HG03342 (cell line): Measurements from ENCODE around the gene PAX9.
"Not testable (repeated sequence)": the region's sequence is repeated elsewhere in the genome, so short reads cannot be mapped to it uniquely, and the experiment has no call there.

Experiments used
- ATAC-seq: cut with Tn5 transposase; IDR thresholded peaks from one replicate; pipeline ENCODE4 v1.9.1; 2021; ENCODE audit warnings: mild to moderate bottlenecking, moderate library complexity; ENCODE audit not compliant: unreplicated experiment

PAX9 gene

DNA sequence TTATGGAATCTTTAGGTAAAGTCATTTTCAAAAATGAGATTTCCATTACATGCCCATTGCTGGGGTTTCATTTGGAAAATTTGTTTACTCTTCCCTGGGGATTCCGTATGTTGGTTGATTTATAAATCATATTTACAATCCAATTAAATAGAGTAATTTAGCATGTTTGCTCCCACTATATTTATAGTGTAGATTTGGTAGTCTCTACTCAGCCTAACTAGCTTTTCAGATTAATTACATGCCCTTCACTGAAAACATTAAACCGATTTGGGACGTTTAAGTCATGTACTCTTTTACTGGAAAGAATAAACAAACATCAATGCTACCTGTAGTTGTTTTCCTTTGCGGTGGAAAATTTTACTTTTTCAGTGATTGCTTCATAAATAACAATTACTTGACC is 10.4 kb downstream of the PAX9 start:
- ATAC-seq = no peak

DNA sequence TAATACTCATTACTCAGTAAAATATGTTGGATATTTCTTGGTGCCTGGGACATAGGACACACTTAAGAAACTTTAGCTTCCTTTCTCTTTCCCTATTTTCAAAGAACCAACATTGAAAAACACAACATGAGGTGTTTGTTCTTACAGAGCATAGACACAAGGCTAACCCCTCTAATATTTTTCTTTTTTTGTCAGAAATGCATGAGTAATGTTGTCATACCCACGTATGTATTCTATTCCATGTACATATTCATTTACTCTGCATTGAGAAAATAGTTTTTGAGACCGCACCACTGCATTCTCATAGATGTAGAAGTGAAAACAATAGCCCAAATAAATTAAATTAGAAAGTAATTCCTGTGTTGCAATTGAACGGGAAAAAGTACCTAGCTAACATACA is 13.0 kb downstream of the PAX9 start:
- ATAC-seq = no peak

- ATAC-seq = no peak
These were observed 13.9 kb downstream of the PAX9 start for GRCh38 chr14:36675581-36675980.

DNA sequence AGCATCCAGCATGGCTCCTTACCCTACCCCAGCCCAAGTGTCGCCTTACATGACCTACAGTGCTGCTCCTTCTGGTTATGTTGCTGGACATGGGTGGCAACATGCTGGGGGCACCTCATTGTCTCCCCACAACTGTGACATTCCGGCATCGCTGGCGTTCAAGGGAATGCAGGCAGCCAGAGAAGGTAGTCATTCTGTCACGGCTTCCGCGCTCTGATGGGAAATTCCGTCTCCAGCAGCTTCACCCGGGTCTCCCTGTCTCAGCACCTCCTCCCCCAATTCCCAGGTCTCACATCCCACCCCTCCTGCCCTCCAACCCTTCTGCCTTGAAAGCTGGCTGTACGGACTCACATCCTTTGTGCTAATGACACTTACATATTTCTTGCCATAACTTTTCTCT is 14.6 kb downstream of the PAX9 start:
- ATAC-seq = no peak

DNA sequence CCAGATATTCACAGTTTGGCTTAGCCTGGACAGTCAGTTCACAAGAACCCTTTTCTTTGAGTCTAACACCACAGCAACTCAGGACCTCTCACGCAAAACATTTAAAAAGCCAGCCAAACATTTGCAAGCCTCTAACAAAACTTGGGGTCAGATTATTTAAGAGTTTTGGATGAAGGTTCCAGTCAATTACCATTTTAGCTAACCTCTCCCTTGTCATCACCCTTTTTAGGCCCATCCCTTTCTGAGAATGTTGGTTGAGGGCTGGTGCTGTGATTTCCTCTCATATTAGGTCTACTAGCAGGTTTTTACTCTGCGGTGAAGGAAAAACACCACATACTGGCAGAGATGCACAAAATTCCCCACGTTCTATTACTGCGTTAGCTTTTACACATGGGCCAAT is 20.7 kb downstream of the PAX9 start:
- ATAC-seq = no peak

- ATAC-seq = no peak
These were observed 21.5 kb downstream of the PAX9 start for GRCh38 chr14:36683083-36683724.

GRCh38 chr14:36684946-36685345 is 23.3 kb downstream of the PAX9 start:
- ATAC-seq = no peak

DNA sequence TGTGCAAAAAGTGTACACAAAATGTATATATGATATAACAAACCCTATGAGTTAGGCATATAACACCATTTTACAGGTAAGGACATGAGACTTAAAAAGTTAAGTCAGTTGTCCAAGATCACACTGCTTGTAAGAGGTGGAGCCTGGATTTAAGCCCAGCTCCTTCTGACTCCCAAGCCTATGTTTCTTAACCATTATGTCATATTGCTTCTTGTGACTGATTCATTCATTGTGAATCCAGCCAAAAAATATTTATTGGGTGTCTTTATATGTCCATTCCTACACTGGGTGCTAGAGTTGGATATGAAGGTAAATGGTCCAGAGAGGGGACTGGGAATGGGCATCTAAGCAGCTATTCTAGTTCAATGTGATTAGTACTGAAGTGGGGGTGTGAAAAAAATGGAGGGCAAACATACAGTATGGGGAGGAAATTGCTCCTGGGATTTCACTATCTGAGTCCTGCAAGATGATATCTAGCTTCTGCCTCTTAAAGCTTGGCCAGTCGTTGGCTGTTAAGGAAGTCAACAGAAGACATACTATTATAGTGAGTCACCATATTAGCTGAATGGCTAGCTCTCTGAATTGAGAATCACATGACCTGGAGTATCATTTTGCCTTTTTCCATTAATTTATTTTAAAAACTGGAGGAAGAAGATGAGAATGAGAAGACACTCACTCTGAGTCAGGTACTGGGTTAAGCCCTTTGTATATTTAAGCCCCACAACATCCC is 28.8 kb downstream of the PAX9 start:
- ATAC-seq = no peak

- ATAC-seq = not testable (repeated sequence)
These were observed 37.8 kb downstream of the PAX9 start for GRCh38 chr14:36699420-36699819.

DNA sequence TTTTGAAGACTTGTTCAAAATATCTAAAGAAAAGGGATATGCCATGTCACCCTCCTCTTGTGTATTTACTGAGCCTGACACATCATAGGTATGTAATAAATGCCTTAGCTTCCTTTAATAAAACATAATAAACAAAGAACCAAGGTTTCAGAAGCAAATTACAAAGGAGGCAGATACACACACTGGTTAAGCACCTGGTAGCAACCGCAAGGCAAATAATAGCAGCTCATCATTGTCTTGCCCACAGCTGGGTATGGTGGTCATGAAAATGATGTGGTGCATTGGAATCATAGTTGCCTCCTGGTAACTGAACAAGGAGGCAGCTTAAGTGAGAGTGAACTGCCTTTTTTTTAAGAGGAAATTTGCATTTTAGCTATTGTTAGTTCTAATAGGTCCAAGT is 39.0 kb downstream of the PAX9 start:
- no peak for ATAC-seq

DNA sequence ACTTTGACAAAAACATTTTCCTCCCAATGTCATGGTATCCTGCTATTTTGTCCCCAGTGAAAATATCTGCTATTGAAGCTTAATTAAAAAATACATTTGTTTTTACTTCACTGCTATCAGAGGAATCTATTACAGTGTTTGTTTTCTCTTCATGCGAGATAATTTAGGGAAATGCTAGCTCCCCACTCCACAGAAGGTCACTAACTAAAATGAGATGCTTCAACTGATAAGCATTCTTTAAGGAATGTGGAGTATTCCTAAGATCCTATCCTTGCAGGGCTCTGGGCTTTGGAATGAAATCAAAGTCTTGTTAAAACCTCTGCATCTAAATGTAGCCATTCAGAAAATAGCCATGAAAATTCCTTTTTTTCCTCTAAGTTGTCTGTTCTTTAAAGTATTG is 39.5 kb downstream of the PAX9 start:
- no peak for ATAC-seq

DNA sequence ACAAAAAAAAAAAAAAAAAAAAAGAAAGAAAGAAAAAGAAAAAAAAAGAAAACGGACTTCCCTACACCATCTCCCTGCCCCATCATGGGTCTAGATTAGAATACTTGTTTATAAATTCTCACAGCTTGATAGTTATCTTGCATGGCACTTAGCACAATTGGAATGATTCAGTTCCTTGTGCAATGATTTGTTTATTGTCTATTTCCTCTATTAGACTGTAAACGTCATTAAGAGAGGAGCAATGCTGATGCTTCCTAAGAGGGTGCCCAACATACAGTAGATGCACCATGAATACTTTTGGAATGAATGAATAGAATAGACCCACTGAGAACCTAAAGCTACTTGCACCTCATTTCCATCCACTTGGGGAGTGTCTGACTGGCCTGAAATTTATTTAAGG is 40.8 kb downstream of the PAX9 start:
- no peak for ATAC-seq

- no peak for ATAC-seq
These were observed 45.9 kb downstream of the PAX9 start for GRCh38 chr14:36707570-36707969.

- no peak for ATAC-seq
These were observed 52.5 kb downstream of the PAX9 start for GRCh38 chr14:36713960-36714703.

DNA sequence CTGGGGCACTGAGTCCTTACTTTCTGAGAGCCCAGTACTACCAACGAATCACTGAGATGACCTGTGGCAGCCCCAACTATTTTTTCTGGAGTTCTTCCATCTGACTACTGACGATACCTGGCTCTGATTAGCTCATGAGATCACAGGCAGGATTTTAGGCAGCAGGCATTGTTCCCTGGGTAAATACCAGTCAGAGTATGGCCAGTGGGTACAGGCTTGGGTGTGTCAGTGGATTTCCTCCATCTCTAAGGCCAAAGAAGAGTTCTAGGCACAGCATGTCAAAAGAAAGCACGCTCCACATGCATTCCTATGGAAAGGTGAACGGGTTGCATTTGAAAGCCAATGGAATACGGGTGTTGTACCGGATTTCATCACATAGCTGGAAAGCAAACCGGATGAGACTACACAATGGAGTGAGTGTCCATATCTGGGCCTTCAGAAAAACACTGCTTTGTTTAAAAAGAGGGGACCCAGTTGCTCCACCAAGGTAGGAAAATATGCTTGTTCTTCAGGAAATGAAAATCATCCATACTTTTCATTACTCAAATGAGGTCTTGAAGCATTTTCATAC is 55.0 kb downstream of the PAX9 start:
- ATAC-seq = no peak

DNA sequence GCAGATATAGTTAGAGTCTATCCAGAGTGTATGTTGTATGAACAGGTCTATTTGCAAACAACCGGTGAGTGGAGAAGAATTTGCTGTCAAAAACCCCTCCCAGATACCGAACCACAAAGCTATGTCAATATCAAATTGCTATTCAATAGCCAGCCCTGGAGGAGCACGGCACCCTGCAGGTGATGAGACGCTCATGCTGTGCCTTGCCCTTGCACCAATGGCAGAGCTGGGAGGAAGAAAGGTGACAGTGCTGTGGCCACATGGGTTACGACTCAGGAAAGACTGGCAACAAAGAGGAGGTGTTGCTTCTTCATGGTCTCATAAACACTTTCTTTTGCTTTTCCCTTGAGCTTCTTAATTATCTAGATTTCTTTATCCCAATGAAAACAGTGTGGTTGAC is 55.7 kb downstream of the PAX9 start:
- no peak for ATAC-seq

GRCh38 chr14:36718216-36718615 is 56.6 kb downstream of the PAX9 start:
- ATAC-seq = no peak

- ATAC-seq = no peak
These were observed 58.2 kb downstream of the PAX9 start for GRCh38 chr14:36719823-36720222.

DNA sequence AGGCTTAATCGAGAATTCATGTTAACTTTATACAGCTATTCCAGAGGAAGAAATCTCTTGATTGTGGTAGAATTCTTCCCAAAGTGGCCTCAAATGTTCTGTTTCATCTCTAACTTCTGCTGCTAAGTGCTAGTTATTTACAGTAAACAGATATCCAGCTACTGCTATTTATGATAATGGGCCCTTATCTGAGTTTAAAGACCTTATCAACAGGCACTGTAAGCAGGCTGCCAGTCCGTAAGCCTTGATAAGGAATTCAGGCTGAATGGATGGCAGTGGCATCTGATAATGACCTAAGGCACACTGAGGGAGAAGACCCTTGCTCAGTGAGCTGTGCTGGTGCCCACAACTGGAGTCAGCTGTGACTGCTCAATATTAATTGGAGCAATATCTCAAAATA is 59.0 kb downstream of the PAX9 start:
- ATAC-seq = no peak

DNA sequence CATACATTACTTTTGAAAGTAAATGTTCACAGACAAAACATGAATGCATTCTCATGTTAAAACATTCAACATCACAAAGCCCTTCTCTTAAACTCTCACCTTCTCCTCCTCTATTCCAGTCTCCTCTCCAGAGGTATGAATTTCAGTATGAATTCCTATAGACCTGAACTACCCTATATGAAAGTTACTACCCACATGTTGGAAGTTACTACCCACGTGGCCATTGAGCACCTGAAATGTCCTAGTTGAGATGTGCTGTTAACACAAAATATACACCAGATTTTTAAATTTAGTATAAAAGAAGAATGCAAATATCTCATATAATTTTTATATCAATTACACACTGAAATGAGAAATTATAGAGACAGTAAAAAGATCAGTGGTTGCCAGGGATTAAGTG is 60.2 kb downstream of the PAX9 start:
- ATAC-seq = no peak

DNA sequence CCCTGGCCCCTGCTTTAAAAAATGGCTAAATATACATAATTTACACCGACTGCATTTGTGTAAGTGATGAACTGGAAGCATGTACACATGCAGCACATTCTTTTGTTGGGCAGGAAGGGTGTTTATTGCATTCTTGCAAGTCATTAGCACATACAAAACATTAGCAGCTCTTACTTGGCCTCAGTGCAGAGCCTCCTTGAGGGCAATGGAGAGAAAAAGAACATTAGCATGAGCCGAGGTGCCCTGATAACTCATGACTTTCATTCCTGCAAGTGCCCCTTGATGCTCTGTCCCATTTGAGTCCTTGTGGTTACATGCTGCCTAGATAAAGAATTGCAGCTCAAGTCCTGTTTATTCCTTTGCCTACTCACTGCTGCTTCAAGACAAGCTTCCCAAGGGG is 61.9 kb downstream of the PAX9 start:
- ATAC-seq = no peak

- no peak for ATAC-seq
These were observed 62.5 kb downstream of the PAX9 start for GRCh38 chr14:36724162-36724561.
